Stimulated activated CD8-positive, alpha-beta memory T cell treated with anti-CD3 and anti-CD28 coated beads, Interleukin-2, amount 100 ng/mL, for 1 hour (primary cell): ENCODE measurements around the gene EME2.
"Not testable (repeated sequence)": the region's sequence is repeated elsewhere in the genome, so short reads cannot be mapped to it uniquely, and the experiment has no call there.

ENCODE experiments used
- DNase-seq, 2 donors: peaks; one replicate each; pipeline ENCODE4 v3.0.0-alpha.2; 2020; ENCODE audit warnings: low read depth in 2 of 2

The EME2 gene

DNA sequence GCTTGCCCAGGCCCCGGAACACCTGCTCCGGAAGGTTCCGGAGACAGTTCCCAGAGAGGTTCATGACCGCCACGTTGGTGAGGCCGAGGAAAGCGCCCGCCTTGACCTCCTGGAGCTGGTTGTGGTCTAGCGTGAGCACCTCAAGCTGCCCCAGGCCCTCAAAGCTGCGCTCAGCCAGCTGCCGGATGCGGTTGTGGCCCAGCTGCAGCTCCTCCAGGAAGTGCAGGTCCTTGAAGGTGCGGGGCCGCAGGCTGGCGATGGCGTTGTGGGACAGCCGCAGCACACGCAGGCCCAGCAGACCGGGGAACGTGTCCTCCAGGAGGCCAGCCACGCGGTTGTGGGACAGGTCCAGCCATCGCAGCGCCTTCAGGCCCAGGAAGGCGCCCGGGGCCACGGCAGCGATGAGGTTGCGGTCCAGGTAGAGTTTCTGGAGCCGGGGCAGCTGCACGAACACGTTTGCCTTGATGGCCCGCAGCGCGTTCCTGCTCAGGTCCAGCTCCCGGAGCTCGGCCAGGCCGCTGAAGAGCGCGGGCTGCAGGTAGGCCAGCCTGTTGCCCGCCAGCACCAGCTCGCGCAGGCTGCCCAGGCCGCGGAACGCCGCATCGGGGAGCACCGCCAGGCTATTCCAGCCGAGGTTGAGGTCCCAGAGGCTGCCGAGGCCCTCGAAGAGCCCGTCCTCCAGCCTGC is 18.8 kb downstream of the EME2 start:
- no peak for DNase-seq

DNA sequence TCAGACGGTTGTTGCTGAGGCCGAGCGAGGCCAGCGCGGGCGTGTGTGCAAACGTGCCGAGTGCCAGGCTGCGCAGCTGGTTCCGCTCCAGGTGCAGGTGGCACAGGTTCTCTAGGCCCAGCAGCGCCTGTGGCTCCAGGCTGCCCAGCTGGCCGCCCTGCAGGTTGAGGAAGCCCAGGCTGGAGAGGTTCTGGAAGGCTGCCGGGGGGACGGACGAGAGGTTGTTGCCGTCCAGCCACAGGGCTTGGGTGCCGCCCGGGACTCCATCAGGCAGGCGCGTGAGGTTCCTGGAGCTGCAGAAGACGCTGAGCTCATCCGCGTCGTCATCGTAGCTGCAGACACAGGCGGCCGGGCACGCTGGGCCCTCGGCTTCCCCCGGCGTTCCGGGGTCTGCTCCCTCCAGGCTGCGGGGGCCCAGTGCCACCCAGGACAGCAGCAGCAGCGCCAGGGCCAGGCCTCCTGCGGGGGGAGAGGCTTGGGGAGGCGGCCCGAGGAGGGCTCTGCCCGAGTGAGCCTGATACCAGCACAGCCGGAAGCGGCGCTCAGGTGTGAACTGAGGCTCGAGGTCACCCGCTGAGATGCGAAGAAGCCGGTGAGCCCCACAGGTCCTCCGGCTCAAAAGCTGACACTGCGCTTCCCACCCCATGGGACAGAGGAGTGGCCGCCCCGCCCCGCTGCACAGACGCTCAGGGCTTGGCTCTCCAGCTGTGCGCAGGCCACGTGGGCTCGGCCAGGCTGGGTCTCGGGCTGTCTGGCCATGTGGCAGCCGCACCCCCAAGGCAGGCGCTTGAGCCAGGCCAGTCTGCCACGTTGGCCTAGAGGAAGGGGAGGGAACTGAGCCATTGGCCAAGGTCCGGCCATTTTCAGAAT is 19.6 kb downstream of the EME2 start:
- DNase-seq, result no peak

DNA sequence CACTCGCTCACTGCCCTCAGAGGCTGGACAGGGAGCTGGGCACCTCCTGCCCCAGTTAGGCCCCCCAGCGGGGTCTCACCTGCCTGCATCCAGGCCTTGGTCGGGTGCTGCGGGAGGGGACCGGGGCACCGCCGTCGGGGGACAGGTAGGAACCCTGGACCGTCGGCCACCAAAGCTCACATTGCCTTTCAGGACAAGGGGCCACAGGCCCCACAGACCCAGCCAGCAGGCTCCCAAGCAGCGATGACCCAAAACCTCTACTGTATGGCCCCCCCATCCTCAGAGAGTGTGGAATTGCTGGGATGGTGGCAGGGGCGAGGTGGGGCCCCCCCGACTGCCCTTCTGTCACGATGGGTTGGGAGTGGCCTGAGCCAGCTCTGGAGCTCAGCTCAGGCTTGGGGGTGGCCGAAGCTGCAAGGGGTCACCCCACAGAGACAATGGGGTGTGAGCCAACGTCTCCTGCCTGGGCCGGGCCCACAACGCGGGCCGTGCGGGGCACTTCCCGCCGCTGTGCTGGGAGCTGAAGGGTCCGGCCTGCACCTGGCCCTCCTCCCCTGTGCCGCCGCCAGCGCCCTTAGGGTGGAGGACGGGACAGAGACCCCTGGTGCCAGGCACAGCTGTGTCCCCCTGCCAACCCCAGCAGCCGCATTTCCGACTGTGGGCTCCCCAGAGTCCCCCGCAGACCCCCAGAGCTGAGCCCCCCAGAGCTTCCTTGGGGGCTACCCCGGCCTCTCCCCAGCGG is 20.4 kb downstream of the EME2 start:
- no peak for DNase-seq

DNA sequence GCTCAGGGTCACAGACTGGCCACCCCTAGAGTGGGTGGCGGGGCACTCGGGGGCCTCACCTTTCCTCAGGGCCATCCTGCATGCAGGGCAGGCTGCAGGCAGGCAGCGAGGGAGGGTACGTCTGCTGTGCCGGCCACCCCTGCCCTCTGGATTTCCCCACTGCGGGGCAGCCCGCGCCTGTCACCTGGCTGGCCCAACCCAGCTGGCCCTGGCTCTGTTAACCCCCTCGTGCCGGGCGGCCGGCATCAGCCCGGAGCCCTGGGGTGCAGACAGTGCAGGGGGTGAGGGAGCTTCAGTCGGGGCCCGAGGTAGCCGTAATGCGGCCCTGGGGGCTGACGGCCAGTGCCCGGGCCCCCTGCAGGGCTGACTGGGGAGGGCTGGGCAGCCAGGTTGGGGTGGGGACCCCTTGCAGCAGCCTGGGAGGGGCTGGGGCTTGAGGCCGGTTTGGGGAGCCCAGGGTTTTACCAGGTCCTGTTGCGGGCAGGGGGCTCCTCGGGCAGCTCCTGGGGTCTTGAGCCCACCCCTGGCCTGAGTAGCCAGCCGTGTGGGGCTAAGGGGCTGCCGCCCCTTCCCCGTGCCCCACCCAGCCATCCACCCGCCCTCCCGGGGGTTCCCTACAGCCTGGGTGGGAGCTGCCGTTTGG is 21.1 kb downstream of the EME2 start, which contains the start of gene IGFALS:
Gene IGFALS (minus strand): TSS at position 128 of the 643 bp plus-strand sequence. CDS start 53 bp downstream, at position 75.
- DNase-seq, result no peak

DNA sequence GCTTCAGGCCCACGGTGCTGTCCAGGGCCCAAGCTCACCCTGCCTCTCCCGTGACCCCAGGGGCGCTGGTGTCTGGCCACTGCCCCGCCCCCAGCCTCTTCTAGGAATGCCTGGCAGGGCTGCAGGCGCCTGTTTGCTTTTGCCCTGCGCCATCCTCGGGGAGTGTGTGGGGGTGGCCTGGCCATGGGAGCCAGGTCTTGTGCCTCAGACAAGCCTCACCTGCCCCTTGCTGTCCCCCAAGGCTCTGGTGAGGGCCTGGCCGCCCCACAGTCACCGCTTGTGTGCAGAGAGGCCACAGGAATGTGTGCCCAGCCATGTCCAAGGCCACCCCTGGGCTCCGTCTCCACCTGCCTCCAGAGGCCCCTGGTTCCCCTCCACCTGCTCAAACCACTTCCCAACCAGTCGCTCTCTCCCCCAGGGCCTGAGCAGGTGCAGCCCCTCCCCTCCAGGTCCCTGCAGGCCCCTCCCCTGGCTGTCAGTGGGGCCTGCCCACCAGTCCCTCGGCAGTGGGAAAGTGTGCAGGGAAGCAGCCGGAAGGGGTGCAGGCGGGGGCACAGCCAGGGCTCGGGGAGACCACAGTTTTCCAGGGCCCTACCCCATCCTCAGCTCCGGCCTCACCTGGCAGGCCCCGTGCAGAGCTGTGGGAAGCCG is 21.7 kb downstream of the EME2 start:
- DNase-seq, result no peak

DNA sequence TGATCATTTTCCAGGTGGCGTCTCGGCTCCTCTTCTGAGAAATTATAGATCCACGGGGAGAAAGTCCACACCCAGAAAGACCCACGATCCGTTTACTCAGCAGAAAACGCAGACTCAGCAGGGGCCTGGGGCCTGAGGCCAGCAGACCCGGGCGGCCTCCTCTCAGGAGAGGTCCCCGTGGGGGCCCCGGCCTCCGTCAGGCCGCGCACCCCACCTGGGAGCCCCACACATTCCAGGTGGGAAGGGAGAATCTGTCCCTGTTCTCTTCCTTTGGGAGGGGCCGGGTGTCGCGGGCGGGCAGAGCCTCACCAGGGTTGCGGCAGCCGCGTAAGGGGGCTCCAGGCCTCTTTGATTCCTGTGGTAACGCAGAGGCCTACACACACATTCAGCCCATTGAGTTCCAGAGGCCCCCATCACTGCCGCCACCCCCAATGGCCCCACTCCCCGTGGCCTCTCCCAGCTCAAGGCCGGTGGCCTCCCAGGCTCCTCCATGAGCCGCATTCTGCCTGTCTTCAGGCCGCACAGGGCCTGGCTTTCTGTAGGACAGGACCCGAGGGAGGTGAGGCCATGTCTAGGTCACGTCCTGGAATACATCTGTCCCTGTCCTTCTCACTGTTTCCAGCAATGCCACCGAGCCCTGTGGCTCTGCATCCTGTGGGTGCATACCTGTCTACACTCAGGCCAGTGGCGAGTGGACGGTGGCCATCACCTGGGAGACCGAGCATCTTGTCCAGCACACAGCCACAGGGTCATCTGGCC is 22.5 kb downstream of the EME2 start:
- no peak for DNase-seq

DNA sequence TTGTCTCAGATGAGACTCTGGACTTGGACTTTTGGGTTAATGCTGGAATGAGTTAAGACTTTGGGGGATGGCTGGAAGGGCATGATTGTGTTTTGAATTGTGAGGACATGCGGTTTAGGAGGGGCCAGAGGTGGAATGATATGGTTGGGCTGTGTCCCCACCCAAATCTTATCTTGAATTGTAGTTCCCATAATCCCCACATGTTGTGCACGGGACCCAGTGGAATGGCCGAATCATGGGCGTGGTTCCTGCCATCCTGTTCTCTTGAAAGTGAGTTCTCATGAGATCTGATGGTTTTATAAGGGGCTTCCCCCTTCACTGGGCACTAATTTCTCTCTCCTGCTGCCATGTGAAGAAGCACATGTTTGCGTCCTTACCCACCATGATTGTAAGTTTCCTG is 26.7 kb downstream of the EME2 start:
- DNase-seq, result not testable (repeated sequence)

DNA sequence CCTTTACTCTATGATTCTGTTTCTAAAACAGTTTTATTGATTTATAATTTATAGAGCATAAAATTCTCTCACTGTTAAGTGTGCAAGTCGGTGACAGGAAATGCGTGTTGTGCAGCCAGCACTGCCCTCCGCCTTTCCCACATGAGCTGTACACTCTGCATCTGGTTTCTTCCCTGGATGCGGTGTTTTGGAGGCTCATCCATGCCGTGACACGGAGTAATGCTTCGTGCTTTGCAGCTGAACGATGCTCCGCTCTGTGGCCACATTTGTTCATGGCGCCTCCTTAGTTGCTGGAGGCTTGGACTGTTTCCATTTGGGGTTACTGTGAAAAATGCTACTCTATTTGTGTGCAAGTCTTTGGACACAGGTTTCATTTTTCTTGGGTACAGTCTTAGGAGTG is 28.1 kb downstream of the EME2 start:
- DNase-seq, result no peak

DNA sequence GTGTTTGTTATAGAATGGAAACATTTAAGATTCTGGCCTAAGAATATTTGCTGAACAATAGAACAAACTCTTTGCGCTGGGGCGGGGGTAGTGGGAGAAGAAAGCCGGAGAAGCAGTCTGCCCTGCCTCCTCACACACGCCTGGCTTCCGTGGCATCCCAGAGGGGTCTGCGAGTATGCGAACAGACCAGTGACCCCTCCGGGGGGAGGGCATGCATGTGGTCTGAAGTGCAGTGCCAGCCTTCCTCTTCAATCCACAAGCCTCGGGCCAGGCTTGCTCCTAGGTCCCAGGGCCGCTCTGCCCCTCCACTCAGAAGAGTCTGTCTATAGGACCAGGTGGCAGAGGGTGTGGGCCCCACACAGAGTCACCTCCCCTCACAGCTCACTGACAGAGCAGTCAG is 35.0 kb downstream of the EME2 start:
- no peak for DNase-seq

DNA sequence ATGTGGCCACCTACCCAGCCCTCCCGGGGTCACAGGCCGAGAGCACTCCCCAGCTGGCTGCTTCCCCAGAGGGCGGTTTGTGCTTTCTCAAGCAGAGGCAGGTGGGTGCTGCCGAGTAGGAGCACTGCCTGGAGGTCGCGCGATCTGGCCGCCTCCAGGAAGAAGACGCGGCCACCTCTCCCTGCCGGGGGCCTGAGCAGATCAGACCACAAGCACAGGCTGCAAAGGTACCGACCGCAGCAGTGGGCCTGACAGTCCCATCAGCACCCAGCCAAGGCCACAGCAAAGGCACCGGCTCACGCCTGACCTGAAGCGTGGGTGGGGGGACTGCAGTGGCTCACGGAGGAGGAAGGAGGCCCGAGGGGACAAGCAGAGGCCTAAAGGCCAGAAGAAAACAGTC is 36.1 kb downstream of the EME2 start:
- no peak for DNase-seq

DNA sequence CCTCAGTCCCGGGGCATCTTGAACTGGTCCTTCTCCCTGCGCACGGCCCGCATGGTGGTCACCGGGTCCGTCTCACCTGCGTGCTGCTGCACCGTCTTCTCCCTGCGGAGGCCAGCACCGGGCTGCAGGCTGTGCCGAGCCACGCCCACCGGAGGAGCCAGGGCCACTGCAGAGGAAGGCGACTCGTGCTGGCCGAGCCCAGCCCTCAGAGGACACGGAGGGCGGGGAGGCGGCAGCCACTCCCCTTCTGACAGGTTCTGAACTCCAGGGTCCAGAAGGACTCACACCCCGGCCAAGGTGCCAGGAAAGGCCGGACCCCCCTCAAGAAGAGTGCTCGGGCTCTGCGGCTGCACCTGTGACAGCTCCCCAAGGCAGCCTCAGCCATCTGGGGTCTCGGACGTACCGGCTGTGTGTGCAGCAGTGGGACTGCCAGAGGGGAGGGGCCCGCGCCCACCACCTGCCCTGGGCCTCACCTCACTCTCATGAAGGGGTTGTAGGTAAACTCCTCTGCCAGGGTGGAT is 36.7 kb downstream of the EME2 start:
- no peak for DNase-seq

DNA sequence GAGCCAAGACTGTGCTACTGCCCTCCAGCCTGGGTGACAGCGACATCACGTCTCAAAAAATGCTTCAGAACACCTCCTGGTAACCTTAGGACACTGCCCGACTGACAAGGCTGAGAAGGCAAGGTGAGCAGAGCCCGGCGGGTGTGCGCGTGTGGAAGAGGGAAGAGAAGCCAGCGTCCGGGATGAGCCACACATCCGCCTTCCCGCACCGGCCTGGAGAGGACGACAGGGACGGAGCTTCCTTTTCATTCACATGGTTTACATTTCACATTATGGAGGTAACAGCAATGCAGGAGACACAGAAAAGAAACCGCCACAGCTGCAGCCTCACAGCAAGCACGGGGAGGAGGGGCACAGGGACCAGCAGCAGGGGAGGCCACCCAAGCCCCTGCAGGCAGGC is 37.5 kb downstream of the EME2 start:
- no peak for DNase-seq

DNA sequence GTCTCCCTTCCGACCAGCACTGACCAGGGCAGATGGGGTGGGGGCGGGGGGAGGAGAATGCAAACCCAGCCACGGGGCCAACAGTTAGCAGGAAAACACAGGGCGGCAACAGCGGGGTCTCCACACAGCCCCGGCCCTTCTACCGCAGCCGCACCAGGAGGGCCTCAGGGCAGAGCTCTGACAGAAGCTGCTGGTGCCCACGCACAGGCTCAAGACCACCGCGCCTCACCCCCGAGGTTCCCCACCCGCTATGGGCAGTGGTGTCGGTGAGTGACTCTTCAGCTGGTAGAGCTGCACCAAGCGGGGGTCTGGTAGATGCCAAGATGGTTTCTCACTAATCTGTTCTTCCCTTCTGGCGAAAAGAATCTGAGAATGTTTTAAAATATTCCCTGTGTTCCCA is 37.9 kb downstream of the EME2 start:
- no peak for DNase-seq

DNA sequence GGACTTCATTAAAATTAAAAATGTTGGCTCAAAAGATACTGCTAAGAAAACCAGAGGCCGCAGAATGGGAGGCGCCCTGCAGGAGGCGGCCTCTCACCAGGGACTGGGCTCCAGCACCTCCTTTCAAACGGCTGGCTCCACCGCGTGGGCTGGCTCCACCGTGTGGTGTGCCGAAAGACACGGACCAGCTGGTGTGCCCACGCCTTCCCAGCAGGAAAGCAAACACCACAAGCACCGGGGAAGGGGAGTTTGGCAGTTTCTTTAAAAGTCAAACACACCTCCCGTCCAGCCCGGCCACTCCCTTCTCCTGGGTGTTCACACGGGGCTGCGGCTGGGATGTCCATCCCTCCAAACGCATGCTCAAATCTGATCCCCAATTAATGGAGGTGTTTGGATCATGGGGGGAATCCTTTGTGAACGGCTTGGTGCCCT is 40.1 kb downstream of the EME2 start:
- peak in 1 of 2 donors; percentile 20 for DNase-seq

DNA sequence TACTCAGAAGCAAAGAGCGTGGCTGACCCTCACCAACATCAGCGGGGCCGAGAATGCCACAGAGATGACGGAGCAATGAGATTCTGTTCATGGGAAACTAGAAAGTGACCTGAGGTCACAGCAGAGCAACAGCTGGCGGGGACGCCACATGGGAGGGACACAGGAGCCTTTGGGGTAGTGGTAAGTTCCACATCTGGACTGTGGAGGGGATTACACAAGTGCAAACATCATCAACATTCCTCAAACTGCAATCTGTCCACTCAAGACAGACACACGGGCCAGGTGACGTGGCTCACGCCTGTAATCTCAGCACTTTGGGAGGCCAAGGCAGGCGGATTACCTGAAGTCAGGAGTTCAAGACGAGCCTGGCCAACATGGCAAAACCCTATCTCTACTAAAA is 42.9 kb downstream of the EME2 start:
- no peak for DNase-seq

DNA sequence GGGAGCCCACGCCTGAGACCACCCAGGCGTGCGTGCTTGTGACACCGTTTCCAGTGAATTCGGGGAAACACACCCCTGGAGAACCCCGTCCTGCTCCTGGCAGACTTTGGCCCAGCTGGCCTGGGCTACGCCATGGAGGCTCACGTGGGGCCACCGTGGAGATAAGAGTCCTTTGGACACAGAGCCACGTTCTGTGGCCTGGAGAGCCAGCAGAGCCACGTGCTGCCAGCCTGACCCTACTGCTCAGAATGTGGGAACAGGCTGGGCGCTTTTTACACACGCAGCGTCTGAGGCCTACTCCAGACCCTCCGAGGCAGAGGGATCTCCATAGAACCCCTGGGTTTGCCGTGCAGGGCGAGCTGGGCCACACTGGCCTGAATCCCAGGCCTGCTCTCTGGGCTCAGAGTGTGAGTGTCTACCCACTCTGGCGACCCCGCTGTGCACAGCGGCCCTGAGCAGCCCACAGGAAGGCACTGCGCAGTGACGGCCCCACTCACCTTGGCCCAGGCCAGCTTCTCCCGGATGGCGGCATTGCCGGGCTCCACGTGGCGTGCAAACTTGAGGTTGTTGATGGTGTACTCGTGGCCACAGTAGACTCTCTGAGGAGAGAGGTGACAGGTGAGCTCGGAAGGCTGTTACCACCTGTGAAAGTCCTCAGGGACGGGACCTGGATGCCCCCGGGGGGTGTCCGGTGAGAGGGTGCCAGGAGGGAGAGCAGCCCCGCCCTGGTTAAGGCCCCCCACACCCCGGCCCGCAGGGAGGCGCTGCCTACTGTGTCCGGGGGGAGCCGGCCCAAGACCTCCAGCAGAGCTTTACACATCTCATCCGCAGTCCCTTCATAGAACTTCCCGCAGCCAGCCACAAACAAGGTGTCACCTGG is 44.0 kb downstream of the EME2 start:
- DNase-seq, result no peak

DNA sequence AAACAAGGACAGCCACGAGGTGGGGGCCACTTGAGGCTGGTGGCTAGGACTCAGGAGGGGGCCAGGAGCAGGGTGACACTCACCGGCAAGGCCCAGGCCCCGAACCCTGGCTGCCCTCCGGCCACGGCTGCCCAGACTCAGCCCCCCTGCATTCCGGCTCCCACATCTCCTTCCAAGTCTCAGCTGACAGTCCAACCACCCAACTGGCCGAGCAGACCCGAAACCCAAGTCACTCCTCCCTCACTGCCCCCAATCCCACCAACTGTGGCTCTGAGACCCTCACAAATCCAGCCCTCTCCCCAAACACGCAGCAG is 44.6 kb downstream of the EME2 start:
- DNase-seq, result no peak

DNA sequence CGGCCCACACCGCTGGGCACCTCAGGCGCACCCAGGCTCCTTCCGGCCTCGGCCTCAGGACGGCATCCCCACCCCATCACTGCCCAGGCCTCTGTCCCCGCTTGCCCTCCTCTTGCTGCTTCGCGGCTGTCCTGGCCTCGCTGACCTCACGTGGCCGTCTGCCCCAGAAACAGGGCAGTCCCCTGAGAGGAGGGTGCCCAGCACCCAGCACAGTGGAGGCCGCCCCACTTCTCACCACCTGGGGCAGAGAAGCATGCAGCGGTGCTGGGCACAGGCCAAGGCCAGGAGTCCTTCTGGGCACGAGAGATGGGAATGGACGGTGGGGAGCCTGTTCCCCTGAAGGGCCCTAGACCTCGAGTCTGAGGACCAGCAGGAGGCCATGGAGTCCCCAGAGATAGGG is 45.1 kb downstream of the EME2 start:
- no peak for DNase-seq

DNA sequence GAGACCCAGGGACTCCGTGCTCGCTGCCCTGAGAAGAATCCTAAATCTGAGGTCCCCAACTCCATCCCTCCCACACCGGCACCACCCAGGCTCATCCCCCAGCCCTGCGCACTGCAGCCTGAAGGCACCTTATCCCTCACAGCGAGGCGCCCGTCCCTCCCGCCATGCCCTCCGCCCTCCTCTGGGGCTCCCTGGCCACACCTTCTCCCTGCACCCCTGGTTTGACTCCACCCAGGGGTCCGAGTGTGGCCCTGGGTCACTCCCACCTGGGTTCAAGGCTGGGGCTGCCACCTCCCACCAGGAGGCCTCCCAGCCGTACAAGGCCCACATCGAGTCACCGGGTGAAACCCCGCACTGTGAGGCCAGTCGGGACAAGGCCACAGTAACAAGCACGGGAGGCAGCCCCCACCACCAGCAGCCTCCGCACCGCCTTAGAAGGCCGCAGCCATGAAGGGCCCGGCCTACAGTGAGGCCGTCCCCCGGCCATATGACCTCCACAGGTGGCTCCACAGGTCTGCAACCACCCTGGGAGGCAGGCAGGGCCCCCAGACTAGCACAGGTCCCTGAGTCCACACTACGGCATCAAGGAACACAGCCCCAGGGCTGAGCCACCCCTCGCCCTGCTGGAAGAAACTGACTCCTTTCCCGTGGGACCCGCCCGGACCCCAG is 45.7 kb downstream of the EME2 start:
- no peak for DNase-seq
